HG03064 (cell line): ENCODE data around the gene CCL25.

Experiments
- ATAC-seq: cut with Tn5 transposase; IDR thresholded peaks from one replicate; pipeline ENCODE4 v1.9.1; 2021; ENCODE audit warnings: low read depth; ENCODE audit not compliant: unreplicated experiment

The CCL25 gene

GRCh38 chr19:8044018-8044417 is 8.5 kb upstream of the CCL25 start:
- ATAC-seq = no peak

DNA sequence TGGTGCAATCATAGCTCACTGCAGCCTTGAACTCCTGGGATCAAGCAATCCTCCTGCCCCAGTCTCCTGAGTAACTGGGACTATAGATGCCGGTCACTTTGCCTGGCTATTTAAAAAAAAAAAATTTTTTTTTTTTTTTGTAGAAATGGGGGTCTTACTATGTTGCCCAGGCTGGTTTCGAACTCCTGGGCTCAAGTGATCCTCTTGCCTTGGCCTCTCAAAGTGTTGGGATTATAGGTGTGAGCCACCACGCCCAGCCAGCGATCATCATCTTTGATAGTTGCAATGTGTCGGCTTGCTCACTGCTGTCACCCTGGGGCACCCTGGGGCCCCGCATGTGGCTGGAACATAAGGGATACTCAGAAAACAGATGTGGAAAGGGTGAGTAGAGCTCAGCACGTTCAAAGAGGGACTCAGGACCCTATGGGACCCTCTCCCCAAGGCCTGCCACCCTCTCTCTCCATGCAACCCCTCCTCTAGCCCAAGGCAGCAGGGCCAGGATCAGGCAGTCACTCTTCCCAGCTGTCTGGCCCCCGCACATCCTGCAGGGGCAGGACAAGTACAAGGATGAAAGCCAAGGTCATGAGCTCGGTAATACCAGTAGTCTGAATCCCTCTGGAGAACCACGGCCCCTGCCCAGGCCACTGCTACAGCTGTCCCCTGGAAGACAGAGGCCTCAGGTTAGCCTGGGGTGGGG is 6.5 kb upstream of the CCL25 start:
- ATAC-seq = no peak

DNA sequence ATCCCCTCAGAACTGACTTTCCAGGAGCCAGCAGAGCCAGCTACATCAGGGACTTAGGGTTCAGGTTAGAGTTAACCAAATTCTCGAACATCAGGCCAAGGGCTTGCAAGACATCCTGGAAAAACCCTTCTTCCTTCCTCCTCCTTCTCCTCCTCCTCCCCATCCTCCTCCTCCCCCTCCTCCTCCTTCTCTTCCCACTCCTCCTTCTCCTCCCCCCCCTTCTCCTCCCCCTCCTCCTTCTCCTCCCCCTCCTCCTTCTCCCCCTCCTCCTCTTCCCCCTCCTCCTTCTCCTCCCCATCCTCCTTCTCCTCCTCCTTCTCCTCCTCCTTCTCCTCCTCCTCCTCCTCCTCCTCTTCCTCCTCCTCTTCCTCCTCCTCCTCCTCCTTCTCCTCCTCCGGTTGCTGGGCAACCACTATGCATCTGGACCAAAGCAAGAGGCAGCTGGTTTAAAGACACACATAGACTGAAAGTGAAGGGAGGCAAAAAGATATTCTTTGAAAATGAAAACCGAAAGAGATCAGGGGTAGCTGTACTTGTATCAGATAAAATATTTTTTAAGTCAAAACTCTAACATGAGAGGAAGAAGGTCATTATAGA is 5.9 kb upstream of the CCL25 start:
- no peak for ATAC-seq

DNA sequence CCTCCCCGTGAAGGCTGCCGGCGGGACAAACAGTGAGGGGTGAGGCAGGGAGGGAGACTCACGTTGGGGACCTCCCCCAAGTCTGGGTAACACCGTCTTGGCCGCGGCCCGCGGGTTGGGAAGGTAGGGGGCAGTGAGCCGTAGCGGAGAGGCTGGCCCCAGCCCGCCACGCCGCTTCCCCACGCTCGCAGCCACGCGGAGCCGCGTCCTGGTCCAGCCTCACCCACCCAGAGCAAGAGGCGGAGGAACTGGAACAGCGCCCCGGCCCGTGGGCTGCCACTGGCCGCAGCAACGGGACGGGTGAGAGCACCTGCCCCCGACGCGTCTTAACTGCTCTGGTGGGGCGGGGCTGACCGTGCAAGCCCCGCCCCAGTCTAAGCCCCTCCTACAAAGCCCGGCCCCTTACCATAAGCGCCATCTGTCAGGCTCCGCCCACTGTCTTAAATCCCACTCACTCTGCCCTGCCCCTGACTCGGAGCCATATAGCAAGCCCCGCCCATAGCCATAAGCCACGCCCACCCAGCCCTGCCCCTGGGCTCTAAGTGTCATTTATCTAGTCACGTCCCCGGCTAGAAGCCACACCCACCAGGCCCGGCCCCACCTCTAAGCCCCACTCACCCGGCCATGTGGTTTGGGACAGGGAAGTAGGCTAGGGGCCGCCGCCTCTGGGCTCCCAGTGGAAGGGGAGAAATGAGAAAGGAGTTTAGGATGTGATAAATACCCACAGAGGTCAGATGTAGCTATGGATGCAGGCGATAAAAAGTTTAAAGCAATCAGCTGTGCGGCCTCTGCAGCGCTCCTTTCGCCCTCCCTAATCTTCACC is 2.1 kb upstream of the CCL25 start:
- peak; percentile 65 for ATAC-seq

- no peak for ATAC-seq
Measured at GRCh38 chr19:8054169-8054568, 1.6 kb downstream of the CCL25 start.

DNA sequence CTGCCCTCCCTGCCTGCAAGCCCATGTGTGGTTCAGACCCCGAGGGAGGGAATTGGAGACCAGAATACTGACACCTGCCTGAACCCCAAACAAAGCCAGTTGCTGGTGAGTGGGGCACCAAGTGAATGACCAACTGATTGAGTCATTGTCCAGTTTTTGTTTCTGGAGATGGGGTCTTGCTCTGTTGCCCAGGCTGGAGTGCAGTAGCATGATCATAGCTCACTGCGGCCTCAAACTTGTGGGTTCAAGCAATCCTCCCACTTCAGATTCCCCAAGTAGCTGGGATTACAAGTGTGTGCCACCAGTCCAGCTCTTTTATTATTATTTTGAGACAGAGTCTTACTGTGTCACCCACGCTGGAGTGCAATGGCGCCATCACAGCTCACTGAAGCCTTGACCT is 4.0 kb downstream of the CCL25 start:
- ATAC-seq = no peak

DNA sequence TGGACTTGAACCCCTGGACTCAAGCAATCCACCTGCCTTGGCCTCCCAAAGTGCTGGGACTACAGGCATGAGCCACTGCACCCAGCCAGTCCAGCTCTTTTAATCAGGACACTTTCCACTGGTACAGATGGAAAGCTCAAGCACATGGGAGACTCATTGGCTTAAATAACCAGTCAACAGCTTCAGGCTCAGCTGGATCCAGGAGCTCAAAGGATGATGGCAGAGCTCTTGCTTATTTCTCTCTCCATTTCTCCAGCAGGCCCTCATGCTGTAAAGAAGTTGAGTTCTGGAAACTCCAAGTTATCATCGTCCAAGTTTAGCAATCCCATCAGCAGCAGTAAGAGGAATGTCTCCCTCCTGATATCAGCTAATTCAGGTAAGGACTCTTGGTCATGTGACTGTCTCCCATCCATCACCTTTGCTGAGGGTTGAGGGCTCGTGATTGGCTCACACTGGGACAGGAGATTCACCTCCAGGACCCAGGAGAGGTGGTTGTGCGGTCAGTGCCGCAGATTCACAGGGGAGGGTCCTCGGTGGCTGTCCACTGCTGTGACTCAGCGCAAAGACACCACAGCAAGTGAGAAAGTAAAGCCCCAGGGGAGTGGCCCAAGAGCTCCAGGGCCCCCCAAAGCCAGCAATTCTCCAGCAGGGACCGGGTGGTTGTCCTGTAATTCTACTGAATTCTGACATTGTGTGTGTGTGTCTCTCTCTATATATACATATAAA is 5.1 kb downstream of the CCL25 start:
- no peak for ATAC-seq

DNA sequence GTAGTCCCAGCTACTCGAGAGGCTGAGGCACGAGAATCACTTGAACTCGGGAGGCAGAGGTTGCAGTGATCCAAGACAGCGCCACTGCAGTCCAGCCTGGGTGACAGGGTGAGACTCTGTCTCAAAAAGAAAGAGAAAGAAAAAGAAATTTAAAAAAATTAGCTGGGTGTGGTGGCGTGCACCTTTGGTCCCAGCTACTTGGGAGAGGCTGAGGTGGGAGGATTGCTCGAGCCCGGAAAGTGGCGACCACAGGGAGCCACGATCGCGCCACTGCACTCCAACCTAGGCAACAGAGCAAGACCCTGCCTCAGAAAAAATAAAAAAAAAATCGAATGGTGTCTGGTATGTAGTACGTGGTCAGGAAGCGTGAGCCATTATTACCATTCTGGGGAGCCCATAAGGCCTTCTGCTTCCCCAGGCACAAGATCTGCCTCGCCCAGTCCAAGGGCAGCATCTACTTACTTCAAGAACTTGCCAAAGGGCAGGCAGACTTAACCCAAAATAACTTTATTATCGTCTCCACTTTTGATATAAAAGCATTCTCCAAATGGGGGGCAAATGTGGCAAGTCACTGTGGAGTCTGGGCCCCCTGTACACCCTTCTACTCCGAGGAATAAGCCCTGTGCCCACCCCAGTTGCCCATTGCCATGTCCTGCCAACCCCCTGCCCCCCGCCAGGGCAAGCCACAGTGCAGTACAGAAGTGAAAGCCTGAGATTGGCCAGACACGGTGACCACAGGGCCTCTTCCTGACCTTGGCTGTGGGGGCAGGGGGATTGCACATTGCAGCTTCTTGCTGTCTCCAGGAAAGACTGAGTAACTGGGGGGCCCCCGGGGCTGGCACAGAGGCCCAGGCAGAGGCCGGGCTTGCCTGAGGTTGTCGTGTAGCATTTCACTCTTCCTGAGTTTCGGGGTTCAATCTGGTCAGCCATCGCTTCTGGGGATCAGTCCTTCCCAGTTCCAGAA is 12.6 kb downstream of the CCL25 start:
- no peak for ATAC-seq

- no peak for ATAC-seq
Measured at GRCh38 chr19:8065875-8066261, 13.3 kb downstream of the CCL25 start.

GRCh38 chr19:8069096-8069973 is 16.8 kb downstream of the CCL25 start:
- no peak for ATAC-seq

DNA sequence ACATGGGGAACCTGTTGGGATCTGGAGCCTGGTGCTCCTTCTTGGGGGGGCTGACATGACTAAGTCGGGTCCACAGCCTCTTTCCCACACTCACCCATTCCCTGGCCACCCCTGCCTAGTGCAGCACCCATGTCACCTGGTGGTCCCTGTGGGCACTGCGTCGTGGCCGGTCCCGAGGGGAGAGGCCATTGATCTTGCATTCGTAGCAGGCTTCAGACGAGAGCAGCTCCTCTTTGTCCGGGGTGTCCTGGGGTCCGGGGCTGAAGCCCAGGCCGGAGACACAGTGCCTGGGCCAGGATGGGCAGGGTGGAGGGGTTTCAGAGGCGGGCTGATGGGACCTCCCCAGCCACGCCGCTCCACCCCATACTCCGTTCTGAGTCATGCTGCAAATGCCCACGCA is 19.4 kb downstream of the CCL25 start:
- no peak for ATAC-seq

DNA sequence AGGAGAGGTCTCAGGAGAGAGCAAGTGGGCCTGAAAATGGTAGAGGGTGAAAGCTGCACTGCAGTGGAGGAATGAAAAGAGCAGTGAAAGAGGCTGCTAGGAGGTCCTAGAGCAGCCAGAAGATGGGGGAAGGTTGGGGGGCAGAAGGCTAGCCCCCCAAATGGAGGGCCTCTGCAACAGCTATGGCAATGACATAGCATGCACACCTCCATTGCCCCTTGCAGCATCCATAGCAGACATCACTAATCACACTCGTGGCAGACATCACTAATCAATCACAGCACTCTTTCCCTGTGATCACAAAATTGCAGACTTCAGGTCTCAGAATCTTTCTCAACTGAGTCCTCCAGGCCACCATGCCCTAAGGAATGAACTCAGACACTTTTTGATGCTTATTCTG is 21.9 kb downstream of the CCL25 start:
- no peak for ATAC-seq

GRCh38 chr19:8075158-8076074 is 22.9 kb downstream of the CCL25 start:
- ATAC-seq = no peak

- no peak for ATAC-seq
Measured at GRCh38 chr19:8079988-8080387, 27.4 kb downstream of the CCL25 start.

DNA sequence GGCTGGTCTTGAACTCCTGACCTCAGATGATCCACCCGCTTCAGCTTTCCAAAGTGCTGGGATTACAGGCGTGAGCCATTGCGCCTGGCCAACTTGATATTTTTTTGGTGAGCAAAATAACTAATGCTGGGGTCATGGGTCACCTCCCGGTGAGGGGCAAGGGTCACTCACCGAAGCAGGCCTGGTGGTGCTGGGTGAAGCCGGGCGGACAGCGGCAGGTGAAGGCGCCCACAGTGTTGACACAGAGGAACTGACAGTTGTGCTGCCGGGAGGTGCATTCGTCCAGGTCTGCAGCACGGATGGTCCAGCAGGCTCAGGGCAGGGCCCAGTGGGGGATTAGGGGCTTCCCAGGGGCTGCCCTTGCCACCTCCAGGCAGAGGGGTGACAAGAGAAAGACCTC is 28.3 kb downstream of the CCL25 start:
- no peak for ATAC-seq

- ATAC-seq = no peak
Measured at GRCh38 chr19:8081569-8082550, 29.3 kb downstream of the CCL25 start.

- no peak for ATAC-seq
Measured at GRCh38 chr19:8083141-8083540, 30.6 kb downstream of the CCL25 start.
